Transverse colon (tissue), 4 donors: Measurements from ENCODE around the gene PTTG1. TPM values are rescaled to one million over a fixed set of nuclear protein-coding genes. Genes with fewer than 3 reads are reported as not detected.
A peak's percentile ranks its signal among the peaks of the same experiment; 100 is the strongest.

Source experiments
- DNase-seq: peaks from one replicate; pipeline ENCODE4 v3.0.0-alpha.2; 2019
- H3K27ac ChIP-seq, 4 donors: fragments of 200-600 bp; sonication (generic); 2 replicates each; pipeline ENCODE4 v1.5.1; 2016 to 2018; ENCODE audit warnings: inconsistent platforms in 4 of 4
- H3K27me3 ChIP-seq: fragments of 200-600 bp; sonication (generic); 2 replicates; pipeline ENCODE4 v1.5.1; 2017; ENCODE audit warnings: inconsistent platforms
- H3K36me3 ChIP-seq, 4 donors: fragments of 200-600 bp; sonication (generic); 2 replicates each; pipeline ENCODE4 v1.5.1; 2017 to 2019; ENCODE audit warnings: inconsistent platforms in 4 of 4
- H3K4me1 ChIP-seq, 4 donors: fragments of 200-600 bp; sonication (generic); 2 replicates each; pipeline ENCODE4 v1.5.1; 2017 to 2020; ENCODE audit warnings: inconsistent platforms in 4 of 4
- H3K4me3 ChIP-seq, 4 donors: fragments of 200-600 bp; sonication (generic); 1 replicate in 1 of 4; 2 replicates in 3 of 4; pipeline versions ENCODE4 v1.5.1 to v1.6.1; 2017 to 2019; ENCODE audit warnings: inconsistent platforms in 4 of 4
- H3K9me3 ChIP-seq, 2 donors: fragments of 200-600 bp; sonication (generic); 2 replicates each; pipeline ENCODE4 v1.5.1; 2017 to 2019; ENCODE audit warnings: inconsistent platforms in 2 of 2
- EP300 ChIP-seq: sonication (generic); formaldehyde crosslinking; IDR thresholded peaks from one replicate; pipeline ENCODE4 v1.6.1; 2017; ENCODE audit warnings: antibody characterized with exemption, low read depth
- POLR2A ChIP-seq: fragments of 450-650 bp; IDR thresholded peaks from one replicate; pipeline ENCODE4 v1.6.1; 2016; ENCODE audit warnings: antibody characterized with exemption, mild to moderate bottlenecking, moderate library complexity
- POLR2AphosphoS5 ChIP-seq, 3 donors: sonication (generic); formaldehyde crosslinking; IDR thresholded peaks; one replicate each; pipeline ENCODE4 v1.6.1; 2016; ENCODE audit warnings: antibody characterized with exemption in 3 of 3
- WGBS, 2 donors: methylation state at CpG; one replicate each; pipeline ENCODE4 v1.1.5; 2018; ENCODE audit warnings: low coverage in 1 of 2; 5-methylcytosine and 5-hydroxymethylcytosine counted together
- in situ Hi-C, 4 donors: fragments of 200-750 bp; cut with MboI; loops; one replicate each; pipeline versions ENCODE4 v1.15.0 to v1.15.1; 2017; ENCODE audit warnings: low sequenced_read_pairs in 3 of 4, low pct_ligation_motif_present in 1 of 4, low pct_unique_long_range_greater_than_20kb in 1 of 4
- intact Hi-C: fragments of 100-400 bp; cut with DNase I; formaldehyde crosslinking; loops from one replicate; pipeline ENCODE4 v1.15.1; 2023; ENCODE audit warnings: low total_unique reads
- total RNA-seq, 4 donors: library from RNA; depleted of rRNA; stranded (reverse); fragments of >200 nt; gene quantifications; one replicate each; pipeline ENCODE4 v1.1.0, GENCODE V29; 2016
- TF ChIP-seq, protein P1 (sequence below), 5 experiments: fragments of 200-600 bp in 3 of 5; fragments of 450-650 bp in 2 of 5; sonication (generic) in 3 of 5; IDR thresholded peaks; 1 replicate in 2 of 5; 2 replicates in 3 of 5; pipeline ENCODE4 v1.5.1; 2016 to 2017; ENCODE audit warnings: antibody characterized with exemption in 5 of 5, inconsistent platforms in 3 of 5, mild to moderate bottlenecking in 2 of 5, moderate library complexity in 1 of 5

The PTTG1 gene
- total RNA-seq, 4 donors from 2014 or later: 6.4 to 41.1 (median 15.2) TPM

GRCh38 chr5:160395111-160395510 lies 26.5 kb upstream of the PTTG1 start:
- H3K4me1 ChIP-seq: peaks cover 0 to 25% (median 13%) of the 10 kb centered on the region in 4 donors
- H3K27me3 ChIP-seq: no peaks in the 10 kb centered on the region
- no peak overlapping the region for H3K27ac ChIP-seq
- DNase-seq: no peak
- H3K36me3 ChIP-seq: no peaks in the 10 kb centered on the region
- TF ChIP-seq POLR2A (no peak), EP300 (no peak), POLR2AphosphoS5 (IDR thresholded peaks at IDR 0.05) (no peak)
- TF ChIP-seq, protein P1, sequence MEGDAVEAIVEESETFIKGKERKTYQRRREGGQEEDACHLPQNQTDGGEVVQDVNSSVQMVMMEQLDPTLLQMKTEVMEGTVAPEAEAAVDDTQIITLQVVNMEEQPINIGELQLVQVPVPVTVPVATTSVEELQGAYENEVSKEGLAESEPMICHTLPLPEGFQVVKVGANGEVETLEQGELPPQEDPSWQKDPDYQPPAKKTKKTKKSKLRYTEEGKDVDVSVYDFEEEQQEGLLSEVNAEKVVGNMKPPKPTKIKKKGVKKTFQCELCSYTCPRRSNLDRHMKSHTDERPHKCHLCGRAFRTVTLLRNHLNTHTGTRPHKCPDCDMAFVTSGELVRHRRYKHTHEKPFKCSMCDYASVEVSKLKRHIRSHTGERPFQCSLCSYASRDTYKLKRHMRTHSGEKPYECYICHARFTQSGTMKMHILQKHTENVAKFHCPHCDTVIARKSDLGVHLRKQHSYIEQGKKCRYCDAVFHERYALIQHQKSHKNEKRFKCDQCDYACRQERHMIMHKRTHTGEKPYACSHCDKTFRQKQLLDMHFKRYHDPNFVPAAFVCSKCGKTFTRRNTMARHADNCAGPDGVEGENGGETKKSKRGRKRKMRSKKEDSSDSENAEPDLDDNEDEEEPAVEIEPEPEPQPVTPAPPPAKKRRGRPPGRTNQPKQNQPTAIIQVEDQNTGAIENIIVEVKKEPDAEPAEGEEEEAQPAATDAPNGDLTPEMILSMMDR (IDR thresholded peaks at IDR 0.05): no peak
- intact Hi-C loops: no loop called here
- no peaks in the 10 kb centered on the region for H3K9me3 ChIP-seq
- in situ Hi-C loops: no loop called here
- 92 to 95% methylated on average over 5 to 7 of the region's 7 CpGs for WGBS, 2 donors
- H3K4me3 ChIP-seq: no peak overlapping the region

DNA sequence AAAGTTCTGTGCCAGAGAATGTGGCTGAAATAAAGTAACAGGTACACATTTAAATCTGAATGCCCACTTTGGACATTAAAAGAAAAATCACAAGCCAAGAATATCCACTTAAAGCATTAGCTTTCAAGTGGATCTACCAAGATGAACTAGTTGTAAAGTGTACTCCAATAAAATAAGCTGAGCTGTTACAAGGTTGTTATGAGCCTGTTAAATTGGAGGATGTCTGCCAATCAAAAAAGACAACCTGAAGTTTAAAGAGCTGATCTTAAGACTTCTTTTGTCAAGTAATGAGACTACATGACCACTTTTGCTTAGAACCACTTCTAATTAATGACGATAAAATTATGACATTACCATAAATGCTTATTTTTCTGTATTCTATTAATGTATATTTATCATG lies 24.2 kb upstream of the PTTG1 start:
- intact Hi-C loops: no loop called here
- in situ Hi-C loops: no loop called here

DNA sequence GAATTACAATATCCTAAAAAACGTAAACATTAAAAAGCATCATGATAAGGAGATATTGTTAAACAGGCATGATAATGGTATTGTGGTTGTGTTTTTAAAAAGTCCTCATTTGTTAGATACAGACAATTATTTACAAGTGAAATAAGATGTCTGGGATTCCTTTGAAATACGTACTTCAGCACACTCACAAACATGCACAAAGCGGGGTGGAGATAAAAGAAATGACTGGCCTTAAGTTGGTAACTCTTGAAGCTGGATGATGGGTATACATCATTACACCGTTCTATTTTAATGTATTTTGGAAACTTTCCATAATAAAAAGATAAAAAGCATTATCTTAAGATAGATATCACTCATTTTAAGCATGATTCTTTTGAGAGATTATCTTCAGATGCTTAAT lies 22.8 kb upstream of the PTTG1 start:
- peaks cover 0 to 31% (median 14%) of the 10 kb centered on the region in 4 donors for H3K4me1 ChIP-seq
- WGBS, 2 donors: 40 to 49% methylated on average over 3 to 4 of the region's 4 CpGs
- DNase-seq: no peak
- no peaks in the 10 kb centered on the region for H3K27me3 ChIP-seq
- H3K36me3 ChIP-seq: peaks cover 0 to 22% (median 8%) of the 10 kb centered on the region in 4 donors
- peak overlapping the region; percentile 20 to 69 (median 54) for H3K4me3 ChIP-seq
- TF ChIP-seq EP300 (no peak), POLR2AphosphoS5 (IDR thresholded peaks at IDR 0.05) (no peak), POLR2A (no peak)
- TF ChIP-seq, protein P1 (IDR thresholded peaks at IDR 0.05): no peak
- no peaks in the 10 kb centered on the region for H3K9me3 ChIP-seq
- in situ Hi-C loops: no loop called here
- intact Hi-C loops: no loop called here
- H3K27ac ChIP-seq: peak overlapping the region; percentile 88 to 90 (median 89)

More for the DNA sequence above, 24.2 kb upstream of the PTTG1 start:
- WGBS, 2 donors: 98 to 100% methylated on average over 1 of the region's 1 CpG
- H3K9me3 ChIP-seq: no peaks in the 10 kb centered on the region
- H3K36me3 ChIP-seq: peaks cover 0 to 9% (median 2%) of the 10 kb centered on the region in 4 donors
- no peak overlapping the region for H3K4me3 ChIP-seq
- no peak overlapping the region for H3K27ac ChIP-seq
- TF ChIP-seq EP300 (no peak), POLR2AphosphoS5 (IDR thresholded peaks at IDR 0.05) (no peak), POLR2A (no peak)
- TF ChIP-seq, protein P1 (IDR thresholded peaks at IDR 0.05): no peak
- no peaks in the 10 kb centered on the region for H3K27me3 ChIP-seq
- DNase-seq: no peak
- peaks cover 0 to 31% (median 14%) of the 10 kb centered on the region in 4 donors for H3K4me1 ChIP-seq

DNA sequence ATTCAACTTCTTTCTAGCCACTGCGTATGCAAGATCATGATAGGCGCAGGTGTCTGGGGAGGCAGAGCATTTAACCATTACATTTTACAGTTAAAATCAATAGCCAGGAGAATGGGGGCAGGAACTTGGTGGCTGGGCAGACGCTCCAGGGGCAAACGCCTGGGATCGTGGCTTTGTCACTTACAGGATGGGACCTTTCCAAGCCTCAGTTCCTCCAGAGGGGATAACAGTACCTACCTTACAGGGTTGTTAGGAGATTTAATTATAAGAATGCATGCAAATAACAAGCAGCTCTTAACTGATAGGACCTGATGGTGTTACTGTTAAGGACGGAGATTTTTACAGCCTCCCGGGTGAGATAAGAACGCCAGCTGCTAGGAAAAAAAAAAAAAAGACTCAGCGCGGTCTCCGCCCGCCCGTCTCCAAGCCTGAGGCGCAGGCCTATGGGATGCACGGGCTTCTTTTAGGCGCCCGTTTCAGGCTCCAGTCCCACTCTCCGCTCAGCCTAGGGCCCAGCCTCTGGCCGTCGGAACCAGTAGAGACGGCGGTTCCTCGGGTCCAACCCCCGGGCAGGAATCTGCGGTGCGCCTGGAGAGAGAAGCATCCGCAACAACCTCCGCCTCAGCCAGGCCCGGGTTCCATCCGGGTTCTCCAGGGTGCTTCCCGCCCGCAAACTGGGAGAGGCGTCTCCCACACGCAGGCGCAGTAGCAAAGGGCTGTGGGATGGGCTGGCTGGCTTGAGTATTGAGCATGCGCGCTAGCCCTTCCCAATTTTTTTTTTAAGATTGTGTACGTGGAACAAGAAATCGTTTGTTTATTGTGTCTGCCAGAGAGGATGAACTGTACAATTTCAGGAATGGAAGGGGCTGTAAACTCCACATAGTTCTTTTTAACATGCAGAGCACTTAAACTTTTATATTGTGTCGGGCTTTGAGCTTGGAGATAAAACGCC lies 22.0 kb upstream of the PTTG1 start, which contains the start of gene FAM200C:
FAM200C (minus strand) TSS at position 653 of the 952 bp plus-strand sequence. CDS start 4,564 bp downstream, outside the sequence.
- TF ChIP-seq EP300: no peak
- TF ChIP-seq POLR2AphosphoS5 (IDR thresholded peaks at IDR 0.05): peak; percentile 94 to 96 (median 95)
- TF ChIP-seq, protein P1 (IDR thresholded peaks at IDR 0.05): no peak
- peak; percentile 92 for TF ChIP-seq POLR2A
- intact Hi-C loops: no loop called here
- Histone ChIP-seq H3K9me3 (no peaks in the 10 kb centered on the region), H3K27ac (peak within 1 kb of the TSS; percentile 88 to 90 (median 89)), H3K27me3 (no peaks in the 10 kb centered on the region), H3K36me3 (peaks cover 0 to 30% (median 12%) of the 10 kb centered on the region in 4 donors), H3K4me1 (peaks cover 0 to 31% (median 14%) of the 10 kb centered on the region in 4 donors), H3K4me3 (peak within 1 kb of the TSS; percentile 20 to 69 (median 54))
- 0 to 1% methylated on average over 3 to 31 of the region's 41 CpGs for WGBS, 2 donors
- peak; percentile 91 for DNase-seq
- in situ Hi-C loops: no loop called here
